K562 (cell line): ENCODE measurements around the gene TPBGL. TPM values are rescaled to one million over a fixed set of nuclear protein-coding genes. Genes with fewer than 3 reads are reported as not detected.

Experiments used
- ATAC-seq: fragments of 200-7000 bp; cut with Tn5 transposase; 3 replicates; pipeline ENCODE4 v1.9.1; 2020; ENCODE audit warnings: moderate library complexity
- BruUV-seq: library from RNA; stranded (reverse); fragments of 400-500 nt; replicated peaks from 2 replicates; lab custom pipeline; 2021; lab: Mats Ljungman, UMichigan
- CTCF ChIA-PET: fragments of 300-600 bp; formaldehyde crosslinking; extraction: SDS; loops from one replicate; lab custom pipeline; 2021; ENCODE audit warnings: low intra/inter-chr PET ratio; lab: Yijun Ruan, JAX
- POLR2A ChIA-PET: fragments of 300-600, 350-650 bp; sonication (Branson Sonifier 250); formaldehyde crosslinking; extraction: SDS; loops from one replicate; lab custom pipeline; 2021; ENCODE audit warnings: antibody characterized with exemption, inconsistent platforms; lab: Yijun Ruan, JAX
- DNase-seq, 4 experiments: peaks; one replicate each; pipeline versions ENCODE4 v3.0.0 to v3.0.0-alpha.2; 2011 to 2018; ENCODE audit warnings: low spot score in 3 of 4, mixed read lengths in 3 of 4; ENCODE audit errors: extremely low read depth in 1 of 4
- FAIRE-seq: peaks from 2 replicates; lab custom pipeline; 2011; peaks lifted over from hg19 to GRCh38; lab: Jason Lieb, UNC
- H2AFZ ChIP-seq: 2 replicates; pipeline ENCODE4 v1.6.0; 2011; ENCODE audit warnings: low read depth, low read length, control low read depth, inconsistent platforms
- H3K27ac ChIP-seq: fragments of 200-600 bp; 3 replicates; pipeline ENCODE4 v1.8.0; 2011; ENCODE audit warnings: low read depth, mild to moderate bottlenecking, control low read depth, inconsistent platforms, low read length, moderate library complexity, mixed read lengths; ENCODE audit errors: extremely low read depth
- H3K27me3 ChIP-seq, 2 experiments: fragments of 300-600 bp in 1 of 2; 2 replicates in 1 of 2; 3 replicates in 1 of 2; pipeline versions ENCODE4 v1.6.0 to v1.8.0; 2011; ENCODE audit warnings: inconsistent platforms in 2 of 2, low read length in 2 of 2, mild to moderate bottlenecking in 1 of 2, mixed read lengths in 1 of 2, moderate library complexity in 1 of 2; ENCODE audit not compliant: control insufficient read depth in 2 of 2, insufficient read depth in 2 of 2
- H3K36me3 ChIP-seq: fragments of 300-600 bp; 3 replicates; pipeline ENCODE4 v1.8.0; 2011; ENCODE audit warnings: mild to moderate bottlenecking, low read length, inconsistent platforms; ENCODE audit not compliant: control insufficient read depth, insufficient read depth
- H3K4me1 ChIP-seq, 2 experiments: fragments of 200-600 bp in 1 of 2; replicated peaks in 1 of 2; 2 replicates in 1 of 2; 3 replicates in 1 of 2; pipeline versions ENCODE4 v1.5.1 to v1.8.0; 2011; ENCODE audit warnings: inconsistent platforms in 2 of 2, low read length in 2 of 2, mild to moderate bottlenecking in 1 of 2, mixed read lengths in 1 of 2, moderate library complexity in 1 of 2; ENCODE audit not compliant: control insufficient read depth in 2 of 2, insufficient read depth in 2 of 2
- H3K4me2 ChIP-seq: 2 replicates; pipeline ENCODE4 v1.6.1; 2011; ENCODE audit warnings: low read length, control low read depth, inconsistent platforms, mixed read lengths; ENCODE audit not compliant: insufficient read depth
- H3K4me3 ChIP-seq: fragments of 200-600 bp; sonication (generic), shearing (Covaris generic); 2 replicates; pipeline ENCODE4 v1.5.1; 2016; ENCODE audit warnings: control low read depth, inconsistent platforms
- H3K79me2 ChIP-seq: fragments of 200-600 bp; 3 replicates; pipeline ENCODE4 v1.8.0; 2011; ENCODE audit warnings: low read length, inconsistent platforms; ENCODE audit not compliant: control insufficient read depth, insufficient read depth
- H3K9ac ChIP-seq, 2 experiments: 2 replicates each; pipeline versions ENCODE4 v1.6.0 to v1.6.1; 2011; ENCODE audit warnings: low read depth in 2 of 2, low read length in 2 of 2, control low read depth in 1 of 2, inconsistent platforms in 1 of 2, mild to moderate bottlenecking in 1 of 2, mixed read lengths in 1 of 2; ENCODE audit not compliant: insufficient read depth in 1 of 2
- H3K9me1 ChIP-seq: one replicate; pipeline ENCODE4 v1.6.0; 2011; ENCODE audit warnings: inconsistent platforms, mild to moderate bottlenecking, low read length, moderate library complexity; ENCODE audit not compliant: control insufficient read depth, insufficient read depth
- H3K9me3 ChIP-seq: replicated peaks from 2 replicates; pipeline ENCODE4 v1.5.1; 2011; ENCODE audit warnings: low read depth, low read length, inconsistent platforms; ENCODE audit not compliant: control insufficient read depth, insufficient read depth
- H4K20me1 ChIP-seq: replicated peaks from 2 replicates; pipeline ENCODE4 v1.6.1; 2011; ENCODE audit warnings: low read length, inconsistent platforms, mixed read lengths; ENCODE audit not compliant: control insufficient read depth, insufficient read depth
- BCL6 ChIP-seq: fragments of 250-450 bp; sonication (Bioruptor Pico); IDR thresholded peaks from 2 replicates; pipeline ENCODE4 v1.4.0; 2020
- CHAMP1 ChIP-seq: fragments of 450-650 bp; IDR thresholded peaks from 2 replicates; pipeline ENCODE4 v1.6.1; 2016; ENCODE audit warnings: mild to moderate bottlenecking
- CHD4 ChIP-seq: fragments of 200-600 bp; sonication (generic); IDR thresholded peaks from 3 replicates; pipeline ENCODE4 v1.6.1; 2012; ENCODE audit warnings: low read depth, mild to moderate bottlenecking, mixed read lengths, low read length, inconsistent platforms; ENCODE audit not compliant: insufficient read depth, insufficient replicate concordance, poor library complexity, severe bottlenecking
- CLOCK ChIP-seq: fragments of 250-450 bp; sonication (Bioruptor Pico); IDR thresholded peaks from 2 replicates; pipeline ENCODE4 v1.4.0; 2020; ENCODE audit warnings: mild to moderate bottlenecking, moderate library complexity, borderline replicate concordance
- HDAC3 ChIP-seq: fragments of 450-650 bp; IDR thresholded peaks from 2 replicates; pipeline ENCODE4 v1.6.1; 2018; ENCODE audit warnings: borderline replicate concordance, mild to moderate bottlenecking, moderate library complexity; ENCODE audit not compliant: partially characterized antibody
- HSF4 ChIP-seq: fragments of 250-450 bp; sonication (Bioruptor Pico); IDR thresholded peaks from 2 replicates; pipeline ENCODE4 v2.1.2; 2022; ENCODE audit warnings: mild to moderate bottlenecking, moderate library complexity, borderline replicate concordance
- NR2C1 ChIP-seq, 2 experiments: fragments of 450-650 bp; IDR thresholded peaks; 2 replicates each; pipeline ENCODE4 v1.6.1; 2017; ENCODE audit warnings: mild to moderate bottlenecking in 2 of 2, antibody characterized with exemption in 1 of 2, inconsistent platforms in 1 of 2, missing compliant biosample characterization in 1 of 2, missing genetic modification characterization in 1 of 2
- RBBP5 ChIP-seq: fragments of 200-600 bp; sonication (generic); IDR thresholded peaks from 2 replicates; pipeline ENCODE4 v1.6.1; 2012; ENCODE audit warnings: borderline replicate concordance, mild to moderate bottlenecking, low read length, control low read depth, inconsistent platforms; ENCODE audit not compliant: insufficient read depth, poor library complexity, severe bottlenecking
- TBL1XR1 ChIP-seq, 2 experiments: IDR thresholded peaks; 2 replicates each; pipeline ENCODE4 v1.6.1; 2012; ENCODE audit warnings: improper control_type of control experiment in 2 of 2, low read length in 2 of 2, mild to moderate bottlenecking in 1 of 2
- TCF3 ChIP-seq: sonication (generic); formaldehyde crosslinking; IDR thresholded peaks from 2 replicates; pipeline ENCODE4 v1.4.0; 2020; ENCODE audit warnings: mild to moderate bottlenecking, missing genetic modification reagents
- ZKSCAN3 ChIP-seq: fragments of 250-450 bp; sonication (Bioruptor Pico); IDR thresholded peaks from 2 replicates; pipeline ENCODE4 v1.4.0; 2020
- WGBS: fragments of 100-300 bp; shearing (Covaris generic); methylation state at CpG from one replicate; pipeline ENCODE4 v1.1.6; 2016; ENCODE audit warnings: low coverage, mixed read lengths; ENCODE audit not compliant: insufficient coverage; ENCODE audit errors: missing lambda C conversion rate; 5-methylcytosine and 5-hydroxymethylcytosine counted together
- in situ Hi-C: fragments of 300-500 bp; cut with MboI; formaldehyde crosslinking; loops from 4 replicates; pipeline ENCODE4 v1.15.0; 2018; ENCODE audit warnings: inconsistent platforms, mixed read lengths
- intact Hi-C: fragments of 100-400 bp; cut with micrococcal nuclease; formaldehyde crosslinking; loops from 2 replicates; pipeline ENCODE4 v1.14.2; 2022
- polyA plus RNA-seq, 8 experiments: library from polyadenylated mRNA; depleted of rRNA in 4 of 8; stranded (reverse) in 5 of 8; unstranded in 3 of 8; fragments of >200 nt; fragmentation: Nextera tagmentation in 2 of 8; fragmentation: Illumina TruSeq in 1 of 8; extraction: Ambion mirVana in 2 of 8; extraction: Trizol in 1 of 8; gene quantifications; 2 replicates each; pipeline versions ENCODE4 v1.2.1 to v1.2.3, GENCODE V29; 2011 to 2014; ENCODE audit warnings: inconsistent platforms in 1 of 8, missing spikeins in 1 of 8
- total RNA-seq, 7 experiments: library from RNA; depleted of rRNA in 6 of 7; stranded (reverse); fragments of >200 nt in 6 of 7; fragmentation: Illumina TruSeq in 2 of 7; extraction: Trizol in 2 of 7; gene quantifications; 2 replicates each; pipeline versions ENCODE4 v1.2.1 to v1.2.3, GENCODE V29; 2011 to 2021; ENCODE audit warnings: low replicate concordance in 1 of 7

The TPBGL gene
- total and polyA plus RNA-seq, 9 of the 15 experiments (the other 6 are each of a cell fraction or from before 2014, with no cell fraction given), result 0.04 to 0.11 (median 0.06) TPM; not detected in 6

GRCh38 chr11:75201771-75202170, 38.8 kb upstream of the TPBGL start:
- Histone ChIP-seq H2AFZ (no peak overlapping the region), H3K36me3 (no peaks in the 10 kb centered on the region), H3K4me2 (no peak overlapping the region), H3K9ac (no peak overlapping the region), H3K4me3 (no peak overlapping the region), H3K9me3 (no peaks in the 10 kb centered on the region), H4K20me1 (0 out of 2 replicates have a peak, but pooled peaks cover 7% of the 10 kb centered on the region), H3K79me2 (no peaks in the 10 kb centered on the region), H3K27me3 (no peaks in the 10 kb centered on the region; a peak in 1 of 5 replicates), H3K4me1 (no peaks in the 10 kb centered on the region)
- FAIRE-seq (no peak), DNase-seq (no peak)
- intact Hi-C loops (no loop called here), in situ Hi-C loops (loop anchor here (5.0 to 10.0 kb wide), 2 partner anchors 57 to 174 kb away; no protein-coding TSS in a partner anchor)
- no TSS peak for BruUV-seq
- WGBS, result 20% methylated on average over 3 of the region's 3 CpGs
- TF ChIP-seq HDAC3 (no peak), TBL1XR1 (IDR thresholded peaks at IDR 0.05; ENCODE audit: low read length in 2 of 2) (no peak), HSF4 (CRISPR knock-in tag) (no peak), NR2C1 (IDR thresholded peaks at IDR 0.05) (no peak), NR2C1 (tag; IDR thresholded peaks at IDR 0.05) (no peak), CHD4 (no peak), ZKSCAN3 (CRISPR knock-in tag) (no peak), CLOCK (no peak), CHAMP1 (no peak), TCF3 (CRISPR knock-in tag) (no peak), BCL6 (CRISPR knock-in tag) (no peak), RBBP5 (no peak)
- TF ChIP-seq, all 486 proteins: peak for 0
- H3K9me1 ChIP-seq, result no peaks in the 10 kb centered on the region
- ChIA-PET POLR2A (interaction anchor here (0.6 to 0.7 kb wide), 2 partner anchors 1030 to 1955 kb away, joined by 3 read pairs; no protein-coding TSS in a partner anchor), CTCF (no interaction called here)
- no peak for ATAC-seq
- H3K27ac ChIP-seq, result no peak overlapping the region
